CD4-positive, alpha-beta T cell (primary cell): ENCODE data around the gene VARS2. TPM values are rescaled to one million over a fixed set of nuclear protein-coding genes. Genes with fewer than 3 reads are reported as not detected.

Experiments used
- ATAC-seq: fragments of 200-7000 bp; cut with Tn5 transposase; one replicate; pipeline ENCODE4 v1.10.0; 2022; ENCODE audit warnings: mild to moderate bottlenecking; ENCODE audit not compliant: poor library complexity
- CTCF ChIA-PET: fragments of 350-600 bp; sonication (Branson Sonifier 250); formaldehyde crosslinking; loops from one replicate; lab custom pipeline; 2021; ENCODE audit warnings: antibody characterized with exemption, inconsistent platforms; lab: Charles Lee
- POLR2A ChIA-PET: fragments of 350-600 bp; sonication (Branson Sonifier 250); formaldehyde crosslinking; loops from one replicate; lab custom pipeline; 2021; ENCODE audit warnings: antibody characterized with exemption, inconsistent platforms; lab: Charles Lee
- DNase-seq, 14 experiments: peaks; one replicate each; pipeline ENCODE4 v3.0.0-alpha.2; 2013 to 2020; ENCODE audit warnings: mixed read lengths in 2 of 14
- H3K27ac ChIP-seq, 2 donors: one replicate each; pipeline versions ENCODE4 v1.5.1 to v1.7.0; 2013; ENCODE audit warnings: low read length in 2 of 2, low read depth in 1 of 2, mild to moderate bottlenecking in 1 of 2
- H3K27me3 ChIP-seq, 2 experiments: 1 replicate in 1 of 2; 2 replicates in 1 of 2; pipeline versions ENCODE4 v1.6.1 to v1.7.0; 2013; ENCODE audit warnings: low read length in 2 of 2, control low read depth in 1 of 2, mild to moderate bottlenecking in 1 of 2, moderate library complexity in 1 of 2; ENCODE audit not compliant: insufficient read depth in 2 of 2, control insufficient read depth in 1 of 2
- H3K36me3 ChIP-seq: one replicate; pipeline ENCODE4 v1.6.1; 2013; ENCODE audit warnings: low read length, control low read depth; ENCODE audit not compliant: insufficient read depth
- H3K4me1 ChIP-seq: one replicate; pipeline ENCODE4 v1.6.1; 2013; ENCODE audit warnings: low read length, control low read depth; ENCODE audit not compliant: insufficient read depth
- H3K4me3 ChIP-seq: one replicate; pipeline ENCODE4 v1.5.1; 2013; ENCODE audit warnings: mild to moderate bottlenecking, low read length, moderate library complexity
- H3K9me3 ChIP-seq, 2 experiments: 1 replicate in 1 of 2; 2 replicates in 1 of 2; pipeline versions ENCODE4 v1.6.1 to v1.7.0; 2013; ENCODE audit warnings: low read length in 2 of 2, mild to moderate bottlenecking in 2 of 2, control low read depth in 1 of 2, moderate library complexity in 1 of 2; ENCODE audit not compliant: control insufficient read depth in 1 of 2, insufficient read depth in 1 of 2
- H3K27ac Mint-ChIP-seq: one replicate; pipeline ENCODE4 v1.8.0; 2020; ENCODE audit warnings: mixed read lengths
- H3K27me3 Mint-ChIP-seq: one replicate; pipeline ENCODE4 v1.8.0; 2021; ENCODE audit warnings: mixed read lengths
- H3K36me3 Mint-ChIP-seq: one replicate; pipeline ENCODE4 v1.8.0; 2021; ENCODE audit warnings: low read depth, mixed read lengths
- H3K4me1 Mint-ChIP-seq: one replicate; pipeline ENCODE4 v1.8.0; 2021; ENCODE audit warnings: low read depth, mixed read lengths
- H3K4me3 Mint-ChIP-seq: one replicate; pipeline ENCODE4 v1.8.0; 2020; ENCODE audit warnings: mild to moderate bottlenecking, mixed read lengths
- H3K9me3 Mint-ChIP-seq: one replicate; pipeline ENCODE4 v1.8.0; 2020; ENCODE audit warnings: mixed read lengths
- CTCF ChIP-seq: fragments of 200-600 bp; IDR thresholded peaks from one replicate; pipeline ENCODE4 v1.8.0; 2022; ENCODE audit warnings: antibody characterized with exemption, mild to moderate bottlenecking
- intact Hi-C, 2 experiments: fragments of 100-400 bp; cut with DNase I in 1 of 2; cut with micrococcal nuclease in 1 of 2; formaldehyde crosslinking; loops; one replicate each; pipeline versions ENCODE4 v1.15.1 to v1.9.0; 2023 to 2025; cut with DNase I, micrococcal nuclease
- total RNA-seq, 174 experiments: library from RNA in 2 of 174; stranded (reverse) in 2 of 174; gene quantifications; one replicate each; pipeline ENCODE4 v1.2.3 and lab custom pipeline; 2021 to 2026

Gene VARS2
- total RNA-seq, 2 experiments from 2014 or later: 19.3 to 21.7 TPM

- ChIA-PET CTCF (interaction anchor here (1.1 to 1.3 kb wide), 3 partner anchors 55 to 152 kb away, joined by 3 read pairs; no protein-coding TSS in a partner anchor), POLR2A (interaction anchor here (0.7 to 2.3 kb wide), 5 partner anchors 25 to 161 kb away, joined by 3 to 9 read pairs (median 5); partner anchors contain the start of gene GTF2H4)
- TF ChIP-seq CTCF: no peak
- intact Hi-C loops: loop anchor here in 1 of 2 experiments (10.0 kb wide), 1 partner anchor 428 kb away; no protein-coding TSS in a partner anchor
- peak overlapping the region in 1 of 2 donors; percentile 29 for H3K27ac ChIP-seq
- peak overlapping the region; percentile 66 for H3K27ac Mint-ChIP-seq
- H3K36me3 Mint-ChIP-seq: no peaks in the 10 kb centered on the region
- H3K27me3 ChIP-seq: no peaks in the 10 kb centered on the region
- peak overlapping the region; percentile 89 for H3K4me3 Mint-ChIP-seq
- H3K9me3 Mint-ChIP-seq: no peaks in the 10 kb centered on the region
- no peaks in the 10 kb centered on the region for H3K36me3 ChIP-seq
- peaks cover 37% of the 10 kb centered on the region for H3K4me1 ChIP-seq
- ATAC-seq: no peak
- peak overlapping the region; percentile 62 for H3K4me3 ChIP-seq
- no peaks in the 10 kb centered on the region for H3K27me3 Mint-ChIP-seq
- no peaks in the 10 kb centered on the region for H3K9me3 ChIP-seq
- H3K4me1 Mint-ChIP-seq: peaks cover 40% of the 10 kb centered on the region
- peak in 4 of 14 experiments; percentile 14 to 54 (median 42) for DNase-seq
Measured at GRCh38 chr6:30882759-30883684, 31.0 kb upstream of the VARS2 start.

GRCh38 chr6:30883685-30884520 lies 30.1 kb upstream of the VARS2 start, which contains the start of gene DDR1:
TSS of gene DDR1 (plus strand) at chr6:30884519. CDS start at chr6:30888730, 4,211 bp downstream.
- Histone ChIP-seq H3K36me3 (no peaks in the 10 kb centered on the region), H3K9me3 (no peaks in the 10 kb centered on the region), H3K4me1 (peaks cover 35% of the 10 kb centered on the region), H3K27me3 (no peaks in the 10 kb centered on the region), H3K27ac (peak within 1 kb of the TSS in 1 of 2 donors; percentile 29), H3K4me3 (peak within 1 kb of the TSS; percentile 62)
- CTCF ChIA-PET: interaction anchor here (0.6 to 0.9 kb wide), 2 partner anchors 139 to 202 kb away, joined by 3 read pairs; no protein-coding TSS in a partner anchor
- peak; percentile 59 for ATAC-seq
- no peak for TF ChIP-seq CTCF
- POLR2A ChIA-PET: interaction anchor here (0.7 to 2.3 kb wide), 9 partner anchors 23 to 270 kb away, joined by 3 to 9 read pairs (median 4); partner anchors contain the start of genes GTF2H4 and VARS2
- peak within 1 kb of the TSS; percentile 66 for H3K27ac Mint-ChIP-seq
- H3K4me3 Mint-ChIP-seq: peak within 1 kb of the TSS; percentile 89
- H3K36me3 Mint-ChIP-seq: no peaks in the 10 kb centered on the region
- DNase-seq: peak in 12 of 14 experiments; percentile 19 to 76 (median 46)
- H3K27me3 Mint-ChIP-seq: no peaks in the 10 kb centered on the region
- no peaks in the 10 kb centered on the region for H3K9me3 Mint-ChIP-seq
- intact Hi-C loops: loop anchor here in 1 of 2 experiments (10.0 kb wide), 1 partner anchor 429 kb away; no protein-coding TSS in a partner anchor
- H3K4me1 Mint-ChIP-seq: peaks cover 33% of the 10 kb centered on the region
